ENCODE measurements around the gene TACR1.
"Not testable (repeated sequence)": the region's sequence is repeated elsewhere in the genome, so short reads cannot be mapped to it uniquely, and the experiment has no call there.

Gene TACR1

GRCh38 chr2:75199428-75200011, at the start of gene TACR1:
TACR1 (minus strand) TSS chr2:75199520; CDS start chr2:75198934, 586 bp downstream.
- DNase-seq (ENCODE audit: low read depth in 4 of 4, low spot score in 1 of 4) = peak in 2 of 4 experiments; percentile 26 to 27

- DNase-seq (ENCODE audit: low read depth in 4 of 4, low spot score in 1 of 4) = not testable (repeated sequence)
These were observed 49.3 kb upstream of the TACR1 start for GRCh38 chr2:75248581-75248980.

GRCh38 chr2:75246441-75247167, 47.3 kb upstream of the TACR1 start:
- DNase-seq (ENCODE audit: low read depth in 4 of 4, low spot score in 1 of 4) = no peak

- DNase-seq (ENCODE audit: low read depth in 4 of 4, low spot score in 1 of 4) = no peak
These were observed 43.9 kb upstream of the TACR1 start for GRCh38 chr2:75243219-75243618.

- DNase-seq (ENCODE audit: low read depth in 4 of 4, low spot score in 1 of 4) = no peak
These were observed 42.4 kb upstream of the TACR1 start for GRCh38 chr2:75241696-75242095.

GRCh38 chr2:75238670-75239330, 39.5 kb upstream of the TACR1 start:
- DNase-seq (ENCODE audit: low read depth in 4 of 4, low spot score in 1 of 4) = no peak

GRCh38 chr2:75237296-75237695, 38.0 kb upstream of the TACR1 start:
- DNase-seq (ENCODE audit: low read depth in 4 of 4, low spot score in 1 of 4) = no peak

- DNase-seq (ENCODE audit: low read depth in 4 of 4, low spot score in 1 of 4) = no peak
These were observed 34.6 kb upstream of the TACR1 start for GRCh38 chr2:75233965-75234364.

- DNase-seq (ENCODE audit: low read depth in 4 of 4, low spot score in 1 of 4) = no peak
These were observed 27.3 kb upstream of the TACR1 start for GRCh38 chr2:75226617-75227016.

GRCh38 chr2:75226099-75226498, 26.8 kb upstream of the TACR1 start:
- no peak for DNase-seq (ENCODE audit: low read depth in 4 of 4, low spot score in 1 of 4)

- no peak for DNase-seq (ENCODE audit: low read depth in 4 of 4, low spot score in 1 of 4)
These were observed 25.3 kb upstream of the TACR1 start for GRCh38 chr2:75224636-75225094.

GRCh38 chr2:75222527-75222926, 23.2 kb upstream of the TACR1 start:
- DNase-seq (ENCODE audit: low read depth in 4 of 4, low spot score in 1 of 4) = no peak

- DNase-seq (ENCODE audit: low read depth in 4 of 4, low spot score in 1 of 4) = no peak
These were observed 22.5 kb upstream of the TACR1 start for GRCh38 chr2:75221862-75222261.

GRCh38 chr2:75219213-75219612, 19.9 kb upstream of the TACR1 start:
- not testable (repeated sequence) for DNase-seq (ENCODE audit: low read depth in 4 of 4, low spot score in 1 of 4)

GRCh38 chr2:75211266-75211770, 12.0 kb upstream of the TACR1 start:
- no peak for DNase-seq (ENCODE audit: low read depth in 4 of 4, low spot score in 1 of 4)

GRCh38 chr2:75210409-75210808, 11.1 kb upstream of the TACR1 start:
- DNase-seq (ENCODE audit: low read depth in 4 of 4, low spot score in 1 of 4) = no peak

GRCh38 chr2:75208738-75209137, 9.4 kb upstream of the TACR1 start:
- DNase-seq (ENCODE audit: low read depth in 4 of 4, low spot score in 1 of 4) = no peak

- DNase-seq (ENCODE audit: low read depth in 4 of 4, low spot score in 1 of 4) = no peak
These were observed 5.5 kb upstream of the TACR1 start for GRCh38 chr2:75204833-75205232.

GRCh38 chr2:75202359-75202758, 3.0 kb upstream of the TACR1 start:
- DNase-seq (ENCODE audit: low read depth in 4 of 4, low spot score in 1 of 4) = no peak

- DNase-seq (ENCODE audit: low read depth in 4 of 4, low spot score in 1 of 4) = no peak
These were observed 1.1 kb upstream of the TACR1 start for GRCh38 chr2:75200140-75201096.

Measured in stimulated activated CD4-positive, alpha-beta T cell treated with anti-CD3 and anti-CD28 coated beads, Interleukin-1b, Interleukin-23, amount 100 ng/mL, for 24 hours (primary cell).